Fibroblast of villous mesenchyme (primary cell): ENCODE data around the gene KDF1. TPM values are rescaled to one million over a fixed set of nuclear protein-coding genes. Genes with fewer than 3 reads are reported as not detected.
A peak's percentile ranks its signal among the peaks of the same experiment; 100 is the strongest.

ENCODE experiments used
- DNase-seq: peaks from one replicate; pipeline ENCODE4 v3.0.0-alpha.2; 2010; ENCODE audit warnings: low read depth
- H3K4me3 ChIP-seq: 2 replicates; pipeline ENCODE4 v1.5.1; 2011; ENCODE audit warnings: low read depth, mild to moderate bottlenecking, low read length
- CTCF ChIP-seq: IDR thresholded peaks from 2 replicates; pipeline ENCODE4 v1.5.1; 2012; ENCODE audit warnings: low read depth, mild to moderate bottlenecking, low read length; ENCODE audit not compliant: insufficient read depth
- total RNA-seq: library from RNA; depleted of rRNA; stranded (reverse); fragments of >200 nt; gene quantifications from 2 replicates; pipeline ENCODE4 v1.2.3, GENCODE V29; 2012

Gene KDF1
- total RNA-seq, 1 donor = not detected

GRCh38 chr1:26921540-26922430 is 38.5 kb downstream of the KDF1 start, which contains the start of gene NUDC:
Gene NUDC (plus strand): TSS chr1:26921743. CDS start chr1:26921849, 106 bp downstream.
- peak within 1 kb of the TSS; percentile 91 for H3K4me3 ChIP-seq
- peak; percentile 96 for DNase-seq
- TF ChIP-seq CTCF = no peak

- TF ChIP-seq CTCF = no peak
- DNase-seq = no peak
- peak overlapping the region; percentile 91 for H3K4me3 ChIP-seq
These were observed 39.1 kb downstream of the KDF1 start for GRCh38 chr1:26921126-26921539.

GRCh38 chr1:26915204-26915842 is 44.9 kb downstream of the KDF1 start:
- DNase-seq = no peak
- TF ChIP-seq CTCF = no peak
- no peak overlapping the region for H3K4me3 ChIP-seq

- no peak for DNase-seq
- TF ChIP-seq CTCF = no peak
- H3K4me3 ChIP-seq = no peak within 1 kb of the TSS
These were observed 46.3 kb downstream of the KDF1 start, which contains the start of gene NR0B2 for GRCh38 chr1:26913754-26914619. Gene NR0B2 (minus strand): TSS chr1:26913975. CDS start chr1:26913940, 35 bp downstream.

- TF ChIP-seq CTCF = no peak
- no peak for DNase-seq
- no peak overlapping the region for H3K4me3 ChIP-seq
These were observed 46.9 kb downstream of the KDF1 start for GRCh38 chr1:26913389-26913753.

GRCh38 chr1:26912147-26912490 is 48.1 kb downstream of the KDF1 start:
- no peak overlapping the region for H3K4me3 ChIP-seq
- DNase-seq = no peak
- TF ChIP-seq CTCF = no peak
